NCI-H460 (cell line): ENCODE results near the gene UCMA. TPM values are rescaled to one million over a fixed set of nuclear protein-coding genes. Genes with fewer than 3 reads are reported as not detected.
"Not testable (repeated sequence)": the region's sequence is repeated elsewhere in the genome, so short reads cannot be mapped to it uniquely, and the experiment has no call there.

ENCODE experiments used
- DNase-seq: peaks from one replicate; pipeline ENCODE4 v3.0.0-alpha.2; 2016; ENCODE audit warnings: low read depth; ENCODE audit errors: extremely low read depth
- total RNA-seq: library from RNA; depleted of rRNA; stranded (reverse); fragments of >200 nt; shearing (Covaris generic); gene quantifications from 2 replicates; pipeline ENCODE4 v1.2.3, GENCODE V29; 2014

The UCMA gene
- total RNA-seq, 1 experiment from 2014 or later = not detected

- not testable (repeated sequence) for DNase-seq
Observed at GRCh38 chr10:13234736-13235135, 562 bp upstream of the UCMA start.

DNA sequence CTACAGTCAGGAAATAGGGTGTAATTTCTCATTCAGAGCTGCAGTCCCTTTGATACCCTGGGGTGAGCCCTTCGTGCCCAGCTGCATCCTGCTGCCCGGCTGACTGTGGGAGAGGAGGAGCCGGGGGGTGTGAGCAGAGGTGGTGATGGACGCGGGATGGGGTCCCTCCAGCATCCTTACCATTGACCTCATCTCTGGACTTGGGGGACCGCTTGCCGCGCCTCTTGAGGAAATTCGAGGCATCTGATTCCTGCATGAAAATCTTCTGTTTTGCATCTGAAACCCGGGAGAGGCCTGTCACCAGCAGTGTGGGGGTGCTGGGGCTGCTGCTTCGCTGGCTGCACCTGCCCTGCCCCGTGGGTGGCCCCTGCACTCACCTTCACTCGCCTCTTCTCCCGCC is 816 bp downstream of the UCMA start:
- DNase-seq = no peak

- DNase-seq = no peak
Observed at GRCh38 chr10:13231808-13232207, 2.4 kb downstream of the UCMA start.

GRCh38 chr10:13231190-13231589 is 3.0 kb downstream of the UCMA start:
- DNase-seq = no peak

- no peak for DNase-seq
Observed at GRCh38 chr10:13227031-13227430, 7.1 kb downstream of the UCMA start.

- DNase-seq = no peak
Observed at GRCh38 chr10:13225601-13226000, 8.6 kb downstream of the UCMA start.

DNA sequence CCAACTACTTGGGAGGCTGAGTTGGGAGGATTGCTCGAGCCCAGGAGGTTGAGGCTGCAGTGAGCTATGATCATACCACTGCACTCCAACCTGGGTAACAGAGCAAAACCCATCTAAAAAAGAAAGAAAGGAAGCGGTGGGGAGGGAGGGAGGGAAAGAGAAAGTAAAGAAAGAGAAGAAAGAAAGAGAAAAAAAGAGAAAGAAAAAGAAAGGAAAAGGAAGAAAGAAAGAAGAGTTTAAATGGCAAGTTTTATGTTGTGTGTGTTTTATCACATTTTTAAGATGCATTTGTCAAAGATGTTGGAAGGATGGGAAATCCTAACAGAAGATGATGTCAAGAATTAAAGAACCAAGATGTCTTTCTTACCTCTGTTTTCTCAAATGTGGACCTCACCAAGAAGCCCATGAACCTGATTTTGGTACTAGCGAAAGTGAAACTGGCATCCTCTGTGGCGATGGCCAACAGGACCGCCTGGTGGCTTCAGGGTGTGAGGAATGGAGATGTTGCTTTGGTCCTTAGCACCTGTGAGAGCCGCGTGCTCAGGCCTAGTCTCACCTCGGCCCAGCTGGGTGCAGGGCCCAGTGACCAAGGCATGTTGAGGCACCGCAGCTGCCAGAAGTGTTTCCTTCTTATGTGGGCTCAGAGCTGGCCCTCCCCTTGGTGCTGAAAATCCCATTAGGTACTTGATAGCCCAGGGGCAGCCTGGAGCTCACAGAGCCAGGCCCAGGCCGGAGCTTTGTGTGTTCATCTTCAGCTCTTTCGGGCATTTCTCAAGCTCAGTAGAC is 9.8 kb downstream of the UCMA start:
- DNase-seq = no peak

- no peak for DNase-seq
Observed at GRCh38 chr10:13223241-13223640, 10.9 kb downstream of the UCMA start.

DNA sequence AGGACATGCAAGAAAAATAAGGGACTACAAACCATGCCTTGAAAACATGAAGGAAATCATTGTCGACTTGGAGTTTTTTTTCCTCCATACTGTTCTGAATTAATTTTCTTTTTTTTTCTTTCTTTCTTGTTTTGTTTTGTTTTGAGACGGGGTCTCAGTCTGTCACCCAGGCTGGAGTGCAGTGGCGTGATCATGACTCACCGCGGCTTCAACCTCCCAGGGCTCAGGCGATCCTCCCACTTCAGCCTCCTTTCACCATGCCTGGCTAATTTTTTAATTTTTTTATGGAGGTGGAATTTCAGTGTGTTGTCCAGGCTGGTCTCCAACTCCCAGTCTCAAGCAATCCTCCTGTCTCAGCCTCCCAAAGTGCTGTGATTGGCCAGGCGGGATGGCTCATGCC is 11.6 kb downstream of the UCMA start:
- no peak for DNase-seq

DNA sequence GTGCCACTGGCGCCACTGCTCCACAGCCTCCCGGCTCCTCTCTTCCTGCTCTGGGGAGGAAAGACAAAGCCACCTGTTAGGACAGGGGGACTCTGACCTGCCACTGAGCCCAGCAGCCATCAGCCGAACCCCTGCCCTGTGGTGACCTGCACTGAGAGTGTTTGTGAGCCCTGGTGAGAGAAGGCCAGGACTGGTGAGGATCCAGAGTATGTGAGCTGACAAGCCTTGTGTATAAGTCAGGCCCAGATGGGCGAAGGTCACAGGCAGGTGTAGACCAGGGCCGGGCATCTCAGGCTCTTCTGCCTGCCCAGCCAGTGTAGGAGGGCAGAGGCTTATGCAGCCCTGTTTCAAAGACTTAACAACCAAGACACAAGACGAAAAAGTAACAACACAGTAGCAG is 12.0 kb downstream of the UCMA start:
- DNase-seq = no peak

GRCh38 chr10:13221572-13221971 is 12.6 kb downstream of the UCMA start:
- DNase-seq = no peak

DNA sequence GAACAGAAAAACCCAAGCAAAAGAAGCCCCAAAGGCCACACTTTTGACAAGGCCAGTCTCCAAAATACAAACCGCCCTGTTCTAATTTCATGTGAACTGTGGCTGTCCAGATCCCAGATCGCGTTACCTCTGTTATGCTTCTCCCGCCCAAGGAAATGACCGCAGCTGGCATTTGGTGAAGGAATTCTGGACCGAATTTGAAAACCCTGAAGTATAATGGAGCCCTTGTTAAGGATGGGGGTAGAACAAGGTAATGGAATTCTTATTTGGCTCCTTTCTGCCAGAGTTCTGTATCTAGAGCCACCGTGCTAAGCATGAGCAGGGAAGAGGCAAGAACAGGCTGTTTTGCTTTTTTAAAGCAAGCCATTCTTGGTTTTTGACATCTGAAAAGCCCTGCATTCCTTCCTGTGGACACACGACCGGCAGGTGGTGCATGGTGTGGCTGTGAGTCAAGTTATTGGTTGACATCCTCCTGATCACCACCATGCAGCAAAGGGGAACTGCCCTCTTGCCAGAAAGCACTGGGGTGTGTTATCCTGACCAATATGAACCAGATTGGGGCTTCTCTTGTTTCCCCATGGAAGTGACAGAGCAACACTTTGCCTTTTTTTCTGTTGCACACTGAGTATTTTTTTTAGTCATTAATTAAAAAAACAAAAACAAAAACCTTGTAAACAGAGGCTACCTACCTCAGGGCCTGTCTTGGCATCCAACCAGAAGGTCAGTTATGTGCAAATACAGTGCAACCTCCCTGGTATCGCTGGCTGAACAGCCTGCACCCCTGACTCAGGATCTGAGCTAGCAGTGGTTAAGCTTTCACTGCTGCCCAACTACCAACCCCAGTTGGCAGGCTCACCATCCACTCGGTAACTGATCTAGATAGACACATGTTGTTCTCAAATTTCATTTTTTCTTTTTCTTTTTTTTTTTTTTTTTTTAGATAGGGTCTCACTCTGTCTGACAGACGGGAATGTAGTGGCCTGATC is 14.2 kb downstream of the UCMA start:
- no peak for DNase-seq

DNA sequence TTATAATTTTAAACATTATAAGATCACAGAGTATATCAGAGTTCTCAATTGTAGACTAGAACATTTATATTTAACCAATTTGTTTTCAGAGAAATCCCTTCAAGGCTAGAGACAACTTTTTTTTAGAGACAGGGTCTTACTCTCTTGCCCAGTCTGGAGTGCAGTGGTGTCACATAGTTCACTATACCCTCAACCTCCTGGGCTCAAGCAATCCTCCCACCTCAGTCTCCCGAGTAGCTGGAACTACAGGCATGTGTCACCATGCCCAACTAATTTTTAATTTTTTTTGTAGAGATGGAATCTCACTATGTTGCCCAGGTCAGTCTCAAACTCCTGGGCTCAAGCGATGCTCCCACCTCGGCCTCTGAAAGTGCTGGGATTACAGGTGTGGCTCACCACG is 15.3 kb downstream of the UCMA start:
- DNase-seq = no peak

DNA sequence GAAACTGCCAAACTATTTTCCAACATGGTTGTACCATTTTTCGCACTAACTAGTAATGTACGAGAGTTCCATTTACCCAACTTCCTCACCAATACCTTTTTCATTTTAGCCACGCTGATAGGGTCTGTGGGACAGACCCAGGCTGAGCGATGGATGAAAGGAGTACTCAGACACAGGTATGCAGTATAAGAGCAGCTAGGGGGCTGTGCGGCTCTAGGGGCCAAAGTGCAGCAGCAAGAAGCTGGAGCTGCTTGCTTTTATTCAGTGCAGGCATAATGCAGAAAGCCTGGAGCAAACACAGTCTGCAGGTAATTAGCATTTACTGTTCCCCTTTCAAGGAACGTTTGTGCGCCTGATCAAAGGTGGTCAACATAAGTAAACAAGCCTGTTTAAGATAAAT is 21.0 kb downstream of the UCMA start:
- DNase-seq = no peak

DNA sequence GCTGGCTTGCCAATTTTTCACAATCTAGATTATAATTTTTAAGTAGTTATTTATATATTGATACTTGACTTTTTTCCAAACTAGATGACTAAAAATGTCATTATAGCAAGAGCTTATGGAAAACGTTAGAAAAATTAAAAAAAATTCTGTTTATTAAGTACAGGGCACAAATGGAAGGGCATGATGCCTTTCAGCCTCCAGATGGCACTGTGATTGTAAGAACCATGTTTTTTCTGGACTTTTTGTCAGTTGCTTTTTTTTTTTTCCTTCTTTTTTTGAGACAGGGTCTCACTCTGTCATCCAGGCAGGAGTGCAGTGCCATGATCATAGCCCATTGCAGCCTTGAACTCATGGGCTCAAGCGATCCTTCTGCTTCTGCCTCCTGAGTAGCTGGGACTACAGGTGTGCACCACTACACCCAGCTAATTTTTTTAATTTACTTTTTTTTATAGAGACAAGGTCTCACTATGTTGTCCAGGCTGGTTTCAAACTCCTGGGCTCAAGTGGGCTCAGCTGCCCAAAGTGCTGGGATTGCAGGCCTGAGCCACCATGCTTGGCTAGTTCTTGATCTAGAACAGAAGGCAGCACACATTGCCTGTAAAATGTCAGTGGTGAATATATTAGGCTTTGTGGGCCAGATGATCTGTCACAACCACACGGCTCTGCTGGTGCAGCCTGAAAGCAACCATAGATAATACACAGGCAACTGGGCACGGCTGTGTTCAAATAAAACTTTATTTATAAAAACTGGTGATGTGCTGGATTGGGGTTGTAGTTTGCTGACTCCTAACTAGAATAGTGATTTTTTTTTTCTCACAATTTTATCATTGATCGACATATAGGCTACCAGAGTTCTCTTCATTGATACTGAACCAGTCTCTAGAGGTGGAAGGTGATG is 27.4 kb downstream of the UCMA start:
- no peak for DNase-seq

GRCh38 chr10:13206091-13206490 is 28.1 kb downstream of the UCMA start:
- no peak for DNase-seq

DNA sequence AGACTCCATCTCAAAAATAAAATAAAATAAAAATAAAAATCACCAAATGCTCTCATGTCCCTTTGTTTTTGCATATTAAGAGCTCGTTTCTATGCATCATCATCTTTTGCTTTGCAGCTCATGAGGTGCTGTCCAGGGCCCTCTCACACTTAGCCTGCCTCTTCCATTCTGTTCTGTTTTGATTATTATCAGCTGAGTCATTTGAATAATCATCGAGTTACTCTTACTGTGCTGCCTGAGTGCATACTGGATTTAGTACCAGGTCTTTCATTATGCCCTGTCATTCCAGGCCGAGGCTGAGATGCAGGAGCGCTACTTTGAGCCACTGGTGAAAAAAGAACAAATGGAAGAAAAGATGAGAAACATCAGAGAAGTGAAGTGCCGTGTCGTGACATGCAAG is 33.0 kb downstream of the UCMA start:
- no peak for DNase-seq

DNA sequence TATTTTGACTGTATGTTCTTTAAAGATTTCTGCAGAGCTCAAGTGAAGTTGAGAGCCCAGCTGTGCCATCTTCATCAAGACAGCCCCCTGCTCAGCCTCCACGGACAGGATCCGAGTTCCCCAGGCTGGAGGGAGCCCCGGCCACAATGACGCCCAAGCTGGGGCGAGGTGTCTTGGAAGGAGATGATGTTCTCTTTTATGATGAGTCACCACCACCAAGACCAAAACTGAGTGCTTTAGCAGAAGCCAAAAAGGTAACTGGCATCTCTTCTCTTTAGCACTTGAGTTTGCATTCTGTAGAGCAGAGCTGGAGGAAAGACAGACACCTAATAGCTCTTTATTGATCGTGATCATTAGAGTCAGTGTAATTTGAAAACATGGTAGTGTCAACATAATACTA is 39.2 kb downstream of the UCMA start:
- no peak for DNase-seq

GRCh38 chr10:13193637-13194036 is 40.5 kb downstream of the UCMA start:
- DNase-seq = no peak

DNA sequence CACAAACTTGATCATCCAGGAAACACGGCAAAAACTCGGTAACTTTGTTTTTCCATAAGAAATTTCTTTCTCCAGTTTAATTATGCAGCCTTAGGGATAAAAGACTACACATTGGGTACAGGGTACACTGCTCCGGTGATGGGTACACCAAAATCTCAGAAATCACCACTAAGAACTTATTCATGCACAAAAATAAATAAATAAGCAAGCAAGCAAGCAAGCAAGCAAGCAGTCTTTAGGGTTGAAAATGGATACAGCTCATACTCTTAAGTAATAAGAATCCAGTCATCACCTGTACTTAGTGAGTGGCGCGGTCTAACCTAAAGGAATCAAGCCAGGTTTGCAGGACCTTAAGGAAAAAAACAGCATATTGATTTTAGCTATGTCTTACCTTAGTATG is 42.8 kb downstream of the UCMA start:
- no peak for DNase-seq

DNA sequence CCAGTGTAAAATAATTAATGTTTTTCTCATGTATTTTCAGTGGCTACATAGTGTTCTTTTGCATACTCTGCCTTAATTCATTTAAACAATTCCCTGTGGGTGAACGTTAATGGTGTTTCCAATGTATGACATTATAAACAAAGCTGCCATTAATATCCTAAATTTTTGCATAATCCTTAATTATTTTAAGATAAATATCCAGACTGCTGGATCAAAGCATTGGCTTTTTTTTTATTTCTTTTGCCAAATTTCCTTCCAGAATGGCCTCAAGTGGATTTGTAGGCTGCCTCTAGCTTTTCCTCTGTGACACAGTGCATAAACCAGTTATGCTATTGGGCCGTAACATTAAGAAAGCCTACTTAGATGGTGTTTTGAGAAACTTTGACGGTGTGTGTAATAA is 43.4 kb downstream of the UCMA start:
- DNase-seq = no peak
